Heart left ventricle (tissue), 13 donors: ENCODE measurements around the gene GPR143.

Experiments
- POLR2A ChIP-seq, 2 donors: fragments of 450-650 bp; IDR thresholded peaks; one replicate each; pipeline ENCODE4 v1.6.1; 2017; ENCODE audit warnings: antibody characterized with exemption in 2 of 2, mild to moderate bottlenecking in 2 of 2, moderate library complexity in 2 of 2
- TF ChIP-seq, protein P1 (sequence below), 12 donors: fragments of 200-600 bp; sonication (generic) in 4 of 12; IDR thresholded peaks; one replicate each; pipeline versions ENCODE4 v1.5.0 to v1.8.0; 2018 to 2022; ENCODE audit warnings: antibody characterized with exemption in 12 of 12, mild to moderate bottlenecking in 5 of 12
- donor health status: ischemic (EF 13 %, LVEDD 7.1; RV severe dilation, severe dysfunction).
- donor health status: DM: no; HTN: yes; CAD: no.
- donor health status: DM: no; HTN: no; CAD: no.
- donor health status: ischemic (EF 25% LVEDD 6.9; RV normal size, moderate dysfunction).
- donor health status: ischemic (EF 25% LVEDD 5.7; RV mildly dilated, moderate dysfunction).
- donor health status: ischemic (EF 35%, LVEDD 5.7; RV mildly dilated, moderate dysfunction).
- donor health status: nonischemic (EF 11% LVEDD 7.7; RV severe dilation, severe dysfunction).
- donor health status: DM: yes; HTN: yes; CAD: no.
- donor health status: PGD.
- donor health status: ischemic (EF 29% LVEDD 5.4; RV normal size, mild dysfunction).
- donor health status: nonischemic (EF 23%, LVEDD 6.1; RV moderate dilation, normal function).

DNA sequence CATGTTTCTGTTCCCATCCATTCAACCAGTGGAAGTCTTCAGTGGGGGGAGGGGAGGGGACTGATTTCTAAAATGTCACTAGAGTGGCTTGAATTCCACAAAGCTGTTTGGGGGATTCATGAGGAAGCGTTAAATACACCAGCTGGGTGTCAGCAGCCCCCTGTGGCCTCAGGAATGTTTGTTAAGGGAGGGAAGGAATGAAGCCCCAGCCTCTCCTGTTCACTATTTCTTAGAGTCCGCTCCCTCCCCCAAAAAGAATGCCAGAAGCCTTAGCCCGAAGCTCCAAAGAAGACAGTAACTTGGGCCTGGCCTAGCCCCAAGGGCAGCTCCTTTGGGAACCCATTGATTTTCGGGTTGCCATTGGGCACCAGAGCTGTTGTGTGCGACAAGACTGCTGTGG lies 23.9 kb upstream of the GPR143 start:
- TF ChIP-seq POLR2A (IDR thresholded peaks at IDR 0.05), result no peak
- TF ChIP-seq, protein P1, sequence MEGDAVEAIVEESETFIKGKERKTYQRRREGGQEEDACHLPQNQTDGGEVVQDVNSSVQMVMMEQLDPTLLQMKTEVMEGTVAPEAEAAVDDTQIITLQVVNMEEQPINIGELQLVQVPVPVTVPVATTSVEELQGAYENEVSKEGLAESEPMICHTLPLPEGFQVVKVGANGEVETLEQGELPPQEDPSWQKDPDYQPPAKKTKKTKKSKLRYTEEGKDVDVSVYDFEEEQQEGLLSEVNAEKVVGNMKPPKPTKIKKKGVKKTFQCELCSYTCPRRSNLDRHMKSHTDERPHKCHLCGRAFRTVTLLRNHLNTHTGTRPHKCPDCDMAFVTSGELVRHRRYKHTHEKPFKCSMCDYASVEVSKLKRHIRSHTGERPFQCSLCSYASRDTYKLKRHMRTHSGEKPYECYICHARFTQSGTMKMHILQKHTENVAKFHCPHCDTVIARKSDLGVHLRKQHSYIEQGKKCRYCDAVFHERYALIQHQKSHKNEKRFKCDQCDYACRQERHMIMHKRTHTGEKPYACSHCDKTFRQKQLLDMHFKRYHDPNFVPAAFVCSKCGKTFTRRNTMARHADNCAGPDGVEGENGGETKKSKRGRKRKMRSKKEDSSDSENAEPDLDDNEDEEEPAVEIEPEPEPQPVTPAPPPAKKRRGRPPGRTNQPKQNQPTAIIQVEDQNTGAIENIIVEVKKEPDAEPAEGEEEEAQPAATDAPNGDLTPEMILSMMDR (IDR thresholded peaks at IDR 0.05), result no peak
